Measurements from ENCODE around the gene TYMP. TPM values are rescaled to one million over a fixed set of nuclear protein-coding genes. Genes with fewer than 3 reads are reported as not detected.

The TYMP gene
- total RNA-seq, 2 experiments from 2014 or later: 9.9 to 10.0 TPM

DNA sequence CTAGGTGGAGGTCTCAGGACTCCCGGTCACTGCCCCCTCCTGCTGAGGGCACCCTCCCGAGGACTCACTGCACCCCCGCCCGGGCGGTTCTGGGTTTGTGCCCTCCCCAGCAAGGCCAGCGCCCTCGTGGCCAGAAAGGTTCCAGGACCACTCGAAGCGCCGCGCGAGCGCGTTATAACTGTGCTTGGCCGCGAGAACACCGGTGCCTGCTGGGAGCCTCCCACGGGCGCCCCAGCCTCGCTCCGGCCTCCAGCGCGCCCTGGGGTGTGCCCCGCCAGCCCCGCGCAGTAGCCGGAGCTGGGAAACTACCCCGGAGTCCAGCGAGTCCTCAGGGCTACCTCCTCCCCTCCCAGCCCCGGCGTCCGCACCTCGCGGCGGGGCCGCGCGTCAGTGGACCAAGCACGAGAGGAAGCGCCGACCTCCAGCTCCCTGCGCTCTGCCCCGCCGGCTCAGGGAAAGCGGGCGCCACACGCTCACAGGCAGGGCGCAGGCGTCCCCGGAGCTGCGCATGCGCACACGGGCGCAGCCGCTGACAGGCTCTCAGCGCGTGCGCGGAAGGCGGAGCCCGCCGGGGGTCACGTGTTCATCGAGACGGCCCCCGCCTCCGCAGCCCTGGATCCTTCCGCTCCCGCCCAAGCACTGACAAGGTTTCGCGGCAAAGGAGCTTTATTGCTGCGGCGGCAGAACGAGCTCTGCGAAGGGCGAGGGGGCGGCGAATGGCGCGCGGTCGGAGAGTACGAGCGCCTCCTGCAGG is 4.5 kb downstream of the TYMP start, which contains the start of gene SCO2:
TSS of gene SCO2 (minus strand) at position 495 of the 754 bp plus-strand sequence. CDS start 1,187 bp downstream, outside the sequence.
- Histone ChIP-seq H3K9me3 (ENCODE audit: control insufficient read depth in 1 of 2, insufficient read depth in 1 of 2, low read length in 2 of 2) (no peaks in the 10 kb centered on the region), H3K4me1 (ENCODE audit: insufficient read depth, low read length) (peaks cover 53% of the 10 kb centered on the region), H3K4me3 (ENCODE audit: low read length) (peak within 1 kb of the TSS; percentile 70), H3K27me3 (ENCODE audit: control insufficient read depth in 1 of 2, insufficient read depth in 2 of 2, low read length in 2 of 2) (no peaks in the 10 kb centered on the region), H3K36me3 (ENCODE audit: insufficient read depth, low read length) (peaks cover 34% of the 10 kb centered on the region), H3K27ac (ENCODE audit: low read depth in 1 of 2, low read length in 2 of 2) (peak within 1 kb of the TSS; percentile 81 to 88)
- Mint-ChIP-seq H3K27me3 (no peaks in the 10 kb centered on the region), H3K9me3 (no peaks in the 10 kb centered on the region), H3K4me3 (peak within 1 kb of the TSS; percentile 91), H3K36me3 (ENCODE audit: low read depth) (peaks cover 35% of the 10 kb centered on the region), H3K4me1 (ENCODE audit: low read depth) (peaks cover 28% of the 10 kb centered on the region), H3K27ac (peak within 1 kb of the TSS; percentile 89)
- DNase-seq: peak; percentile 95 to 99 (median 98)
- intact Hi-C loops (cut with DNase I, micrococcal nuclease): loop anchor here (1.0 to 5.0 kb wide), 7 partner anchors 16 to 97 kb away; partner anchors contain the start of genes NCAPH2 (in 2 of the 2), CHKB (in 1 of the 2) and SYCE3 (in 1 of the 2)
- peak; percentile 72 for ATAC-seq (ENCODE audit: poor library complexity)
- CTCF ChIA-PET: interaction anchor here (0.6 to 5.2 kb wide), 49 partner anchors 8 to 282 kb away, joined by 3 to 70 read pairs (median 5); partner anchors contain the start of genes ADM2, ARSA, CHKB and HDAC10
- POLR2A ChIA-PET: interaction anchor here (0.5 to 6.7 kb wide), 38 partner anchors 8 to 335 kb away, joined by 3 to 258 read pairs (median 6); partner anchors contain the start of genes ARSA, CHKB, CPT1B and HDAC10
- TF ChIP-seq, protein P1, sequence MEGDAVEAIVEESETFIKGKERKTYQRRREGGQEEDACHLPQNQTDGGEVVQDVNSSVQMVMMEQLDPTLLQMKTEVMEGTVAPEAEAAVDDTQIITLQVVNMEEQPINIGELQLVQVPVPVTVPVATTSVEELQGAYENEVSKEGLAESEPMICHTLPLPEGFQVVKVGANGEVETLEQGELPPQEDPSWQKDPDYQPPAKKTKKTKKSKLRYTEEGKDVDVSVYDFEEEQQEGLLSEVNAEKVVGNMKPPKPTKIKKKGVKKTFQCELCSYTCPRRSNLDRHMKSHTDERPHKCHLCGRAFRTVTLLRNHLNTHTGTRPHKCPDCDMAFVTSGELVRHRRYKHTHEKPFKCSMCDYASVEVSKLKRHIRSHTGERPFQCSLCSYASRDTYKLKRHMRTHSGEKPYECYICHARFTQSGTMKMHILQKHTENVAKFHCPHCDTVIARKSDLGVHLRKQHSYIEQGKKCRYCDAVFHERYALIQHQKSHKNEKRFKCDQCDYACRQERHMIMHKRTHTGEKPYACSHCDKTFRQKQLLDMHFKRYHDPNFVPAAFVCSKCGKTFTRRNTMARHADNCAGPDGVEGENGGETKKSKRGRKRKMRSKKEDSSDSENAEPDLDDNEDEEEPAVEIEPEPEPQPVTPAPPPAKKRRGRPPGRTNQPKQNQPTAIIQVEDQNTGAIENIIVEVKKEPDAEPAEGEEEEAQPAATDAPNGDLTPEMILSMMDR (IDR thresholded peaks at IDR 0.05): no peak

DNA sequence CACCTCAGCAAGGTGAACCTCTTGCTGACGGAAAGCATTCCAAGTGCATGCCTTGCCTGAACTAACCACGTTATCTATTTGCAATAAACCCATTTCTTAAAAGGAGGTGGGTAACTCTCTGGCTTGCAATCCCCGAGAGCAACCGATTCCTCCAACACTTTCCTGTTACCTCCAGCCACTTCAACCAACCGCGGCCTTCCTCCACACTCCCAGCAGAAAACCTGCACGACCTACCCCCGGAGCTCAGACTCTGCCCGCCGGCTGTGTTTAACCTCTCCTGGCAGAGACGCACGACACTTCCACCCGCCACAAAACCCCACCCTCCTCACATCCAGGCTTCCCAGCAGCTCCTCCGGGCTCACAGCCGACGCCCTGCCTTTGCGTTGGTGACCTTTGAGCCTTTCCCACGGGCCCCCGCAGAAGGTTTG is 5.1 kb downstream of the TYMP start:
- Mint-ChIP-seq H3K4me1 (ENCODE audit: low read depth) (peaks cover 28% of the 10 kb centered on the region), H3K36me3 (ENCODE audit: low read depth) (peaks cover 41% of the 10 kb centered on the region), H3K4me3 (peak overlapping the region; percentile 91), H3K9me3 (no peaks in the 10 kb centered on the region), H3K27me3 (no peaks in the 10 kb centered on the region), H3K27ac (peak overlapping the region; percentile 89)
- peak overlapping the region; percentile 44 to 88 for H3K27ac ChIP-seq (ENCODE audit: low read depth in 1 of 2, low read length in 2 of 2)
- peaks cover 35% of the 10 kb centered on the region for H3K36me3 ChIP-seq (ENCODE audit: insufficient read depth, low read length)
- DNase-seq: no peak
- H3K4me3 ChIP-seq (ENCODE audit: low read length): peak overlapping the region; percentile 70
- ChIA-PET CTCF (interaction anchor here (1.3 to 5.2 kb wide), 12 partner anchors 15 to 281 kb away, joined by 3 to 70 read pairs (median 12); partner anchors contain the start of genes ARSA, HDAC10, LMF2 and NCAPH2), POLR2A (interaction anchor here (1.2 to 6.7 kb wide), 15 partner anchors 10 to 334 kb away, joined by 3 to 258 read pairs (median 14); partner anchors contain the start of genes ARSA, HDAC10, KLHDC7B and LMF2)
- H3K4me1 ChIP-seq (ENCODE audit: insufficient read depth, low read length): peaks cover 50% of the 10 kb centered on the region
- no peaks in the 10 kb centered on the region for H3K9me3 ChIP-seq (ENCODE audit: control insufficient read depth in 1 of 2, insufficient read depth in 1 of 2, low read length in 2 of 2)
- ATAC-seq (ENCODE audit: poor library complexity): no peak
- intact Hi-C loops (cut with DNase I, micrococcal nuclease): loop anchor here (1.0 to 5.0 kb wide), 7 partner anchors 16 to 98 kb away; partner anchors contain the start of genes NCAPH2 (in 2 of the 2), CHKB (in 1 of the 2) and SYCE3 (in 1 of the 2)
- TF ChIP-seq, protein P1 (IDR thresholded peaks at IDR 0.05): no peak
- H3K27me3 ChIP-seq (ENCODE audit: control insufficient read depth in 1 of 2, insufficient read depth in 2 of 2, low read length in 2 of 2): no peaks in the 10 kb centered on the region

All from CD4-positive, alpha-beta T cell (primary cell).